Activated gamma-delta T cell (primary cell): Measurements from ENCODE around the gene ADSL.
"Not testable (repeated sequence)": the region's sequence is repeated elsewhere in the genome, so short reads cannot be mapped to it uniquely, and the experiment has no call there.

ENCODE experiments used
- DNase-seq: peaks from one replicate; lab custom pipeline; 2025; lab: John Stamatoyannopoulos, UW
- total RNA-seq, 2 donors: gene quantifications; one replicate each; lab custom pipeline; 2026; lab: John Stamatoyannopoulos, UW

The ADSL gene
- total RNA-seq = 22.5 to 48.8 reads per million in 2 donors

DNA sequence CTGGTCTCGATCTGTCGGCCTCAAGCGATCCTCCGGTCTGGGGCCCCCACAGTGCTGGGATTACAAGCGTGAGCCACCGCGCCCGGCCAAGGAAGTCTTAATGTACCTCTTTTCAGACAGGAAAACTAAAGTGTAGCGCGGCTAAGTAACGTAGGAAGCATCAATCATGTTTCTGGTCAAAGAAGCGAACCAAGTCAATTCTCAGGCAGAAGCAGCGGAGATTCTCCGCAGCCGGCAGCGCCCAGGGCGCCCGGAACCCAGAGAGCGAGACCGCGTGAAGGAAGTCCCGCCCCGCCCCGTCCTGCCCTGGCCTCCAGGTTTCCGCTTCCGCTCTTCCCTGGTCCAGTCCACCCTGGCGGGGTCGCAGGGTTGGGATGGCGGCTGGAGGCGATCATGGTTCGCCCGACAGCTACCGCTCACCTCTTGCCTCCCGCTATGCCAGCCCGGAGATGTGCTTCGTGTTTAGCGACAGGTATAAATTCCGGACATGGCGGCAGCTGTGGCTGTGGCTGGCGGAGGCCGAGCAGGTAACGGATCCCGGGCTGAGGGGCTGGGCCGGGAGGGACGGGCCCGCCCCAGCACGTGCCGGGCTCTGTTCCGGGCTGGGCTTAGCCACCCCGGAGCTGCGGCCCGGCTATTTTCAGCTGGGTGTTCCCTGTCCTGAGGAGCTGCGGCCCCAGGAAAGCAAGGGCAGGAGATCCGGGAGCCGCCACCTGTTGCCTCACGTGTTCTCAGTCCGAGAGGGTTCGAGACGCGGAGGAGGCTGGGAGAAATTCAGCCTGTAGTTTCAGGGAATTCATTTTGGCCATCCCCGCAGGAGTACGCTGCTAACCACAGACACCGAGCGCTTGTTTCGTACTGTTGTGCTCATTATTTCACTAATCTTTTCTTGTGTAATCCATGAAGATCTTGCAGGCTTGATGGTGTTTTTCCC is at the start of gene ADSL:
ADSL (plus strand) TSS at position 316 of the 934 bp plus-strand sequence; CDS start at position 375, 59 bp downstream.
- peak; percentile 58 for DNase-seq

DNA sequence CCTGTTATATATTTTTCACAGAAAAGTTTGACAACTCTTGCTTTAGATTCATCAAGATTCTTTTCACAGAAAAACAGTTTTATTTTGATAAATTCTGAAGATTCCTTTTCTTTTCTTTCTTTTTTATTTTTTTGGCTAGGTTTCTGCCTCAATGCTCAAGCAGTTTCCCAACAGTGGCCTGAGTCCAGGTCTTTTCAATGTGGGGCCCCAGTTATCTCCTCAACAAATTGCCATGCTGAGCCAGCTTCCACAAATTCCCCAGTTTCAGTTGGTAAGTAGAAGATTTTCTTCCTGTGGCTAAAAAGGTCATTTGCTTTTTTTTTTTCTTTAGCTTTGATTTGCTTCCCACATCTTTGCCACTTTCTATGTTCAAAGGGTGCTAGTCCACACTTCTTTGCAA is 46.0 kb upstream of the ADSL start:
- no peak for DNase-seq

DNA sequence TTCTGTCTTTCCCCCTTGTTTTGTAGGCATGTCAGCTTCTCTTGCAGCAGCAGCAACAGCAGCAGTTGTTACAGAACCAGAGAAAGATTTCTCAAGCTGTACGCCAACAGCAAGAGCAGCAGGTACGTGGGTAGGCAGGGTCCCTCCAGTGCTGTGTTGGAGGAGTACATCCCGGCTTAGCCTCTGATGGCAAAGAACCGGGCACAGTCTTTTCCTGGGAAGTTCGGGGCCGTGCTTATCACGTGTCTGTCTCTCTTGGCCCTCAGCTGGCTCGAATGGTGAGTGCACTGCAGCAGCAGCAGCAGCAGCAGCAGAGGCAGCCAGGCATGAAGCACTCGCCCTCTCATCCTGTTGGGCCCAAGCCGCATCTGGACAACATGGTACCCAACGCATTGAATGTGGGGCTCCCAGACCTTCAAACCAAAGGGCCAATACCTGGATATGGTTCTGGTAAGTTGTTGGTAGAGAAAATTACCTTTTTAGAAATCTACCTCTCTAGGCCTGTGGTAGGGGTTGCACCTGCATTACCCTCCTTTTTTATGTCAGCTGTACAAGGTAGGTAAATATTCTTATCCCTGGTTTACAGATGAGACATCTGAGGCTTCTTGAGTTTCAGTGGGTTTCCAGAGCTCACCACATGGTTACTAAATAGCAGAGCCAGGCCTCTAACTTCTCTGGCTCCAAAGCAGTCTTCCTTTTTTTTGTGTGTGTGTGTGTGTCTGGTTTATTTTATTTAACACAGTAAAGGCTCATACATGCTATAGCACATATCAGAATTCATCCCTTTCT is 45.2 kb upstream of the ADSL start:
- DNase-seq = no peak

DNA sequence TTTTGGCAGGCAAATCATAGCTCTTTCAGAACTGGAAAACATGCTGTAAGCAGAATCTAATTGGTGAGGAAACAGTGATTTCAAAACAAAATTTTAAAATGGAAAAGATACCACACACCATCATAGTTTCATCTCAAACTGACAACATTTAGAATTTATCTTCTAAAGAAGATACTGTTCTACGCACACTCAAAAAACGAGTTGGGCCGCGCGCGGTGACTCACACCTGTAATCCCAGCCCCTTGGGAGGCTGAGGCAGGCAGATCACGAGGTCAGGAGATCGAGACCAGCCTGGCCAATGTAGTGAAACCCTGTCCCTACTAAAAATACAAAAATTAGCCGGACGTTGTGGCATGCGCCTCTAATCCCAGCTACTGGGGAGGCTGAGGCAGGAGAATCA is 44.2 kb upstream of the ADSL start:
- no peak for DNase-seq

DNA sequence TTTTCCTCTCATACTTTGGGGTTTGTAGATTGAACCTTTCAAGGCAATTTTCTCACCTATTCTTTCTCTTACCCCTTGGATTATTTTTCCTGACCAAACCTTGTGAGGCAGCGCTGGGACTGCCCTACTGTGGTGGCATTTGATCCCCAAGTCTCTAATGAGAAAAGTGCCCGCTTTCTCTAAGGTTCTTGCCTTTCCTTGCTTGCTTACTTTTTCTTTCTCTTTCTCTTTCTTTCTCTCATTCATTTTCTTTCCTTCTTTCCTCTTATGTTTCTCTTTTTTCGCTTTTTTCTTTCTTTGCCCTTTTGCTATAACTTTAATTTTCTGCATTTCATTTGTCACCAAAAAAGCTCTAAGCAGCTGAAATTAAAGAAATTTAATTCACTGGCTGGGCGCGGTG is 40.7 kb upstream of the ADSL start:
- no peak for DNase-seq

DNA sequence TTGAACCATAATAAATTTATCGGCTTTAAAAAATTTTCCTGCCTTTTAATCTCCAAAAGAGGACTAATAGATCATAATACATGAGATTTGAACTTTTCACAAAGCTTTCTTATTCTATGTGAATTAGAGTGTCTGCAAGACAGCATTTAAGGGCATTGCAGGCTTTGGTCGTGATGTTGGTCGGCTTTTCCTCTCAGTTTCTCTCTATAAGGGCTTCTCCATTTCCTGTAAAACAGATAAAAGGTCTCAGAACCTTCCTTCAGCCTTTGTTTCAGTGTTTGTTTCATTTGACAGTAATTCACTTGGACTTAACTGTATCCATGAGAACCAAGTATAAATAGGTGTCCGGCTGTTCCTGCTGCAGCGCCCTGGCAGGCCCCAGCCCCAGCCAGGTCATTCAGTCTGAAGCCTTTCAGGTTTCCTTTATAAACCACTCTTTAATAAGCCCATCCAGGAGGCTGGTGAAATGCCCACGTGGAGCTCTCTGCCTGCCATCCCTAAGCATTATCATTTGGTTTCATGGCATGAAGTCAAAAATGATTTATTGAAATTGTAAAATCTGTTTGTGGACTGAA is 37.2 kb upstream of the ADSL start:
- DNase-seq = no peak

DNA sequence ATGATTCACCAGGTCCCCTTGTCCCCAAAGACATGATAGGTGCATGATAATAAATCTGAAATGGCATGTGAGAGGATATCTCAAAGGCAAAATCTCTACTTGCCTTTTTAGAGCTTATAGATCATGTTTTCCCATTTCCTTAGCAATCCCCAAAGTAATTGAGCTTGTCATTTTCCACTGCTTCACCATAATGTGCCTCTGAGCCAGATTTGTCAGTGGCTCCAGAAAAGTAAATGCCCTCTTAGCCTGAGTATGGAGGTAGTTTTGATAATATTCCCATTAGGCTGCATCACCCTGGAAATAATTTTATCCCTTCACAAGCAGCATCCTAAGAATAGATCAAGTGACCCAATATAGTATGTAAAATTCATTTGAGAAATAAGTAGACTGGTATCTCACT is 36.7 kb upstream of the ADSL start:
- no peak for DNase-seq

DNA sequence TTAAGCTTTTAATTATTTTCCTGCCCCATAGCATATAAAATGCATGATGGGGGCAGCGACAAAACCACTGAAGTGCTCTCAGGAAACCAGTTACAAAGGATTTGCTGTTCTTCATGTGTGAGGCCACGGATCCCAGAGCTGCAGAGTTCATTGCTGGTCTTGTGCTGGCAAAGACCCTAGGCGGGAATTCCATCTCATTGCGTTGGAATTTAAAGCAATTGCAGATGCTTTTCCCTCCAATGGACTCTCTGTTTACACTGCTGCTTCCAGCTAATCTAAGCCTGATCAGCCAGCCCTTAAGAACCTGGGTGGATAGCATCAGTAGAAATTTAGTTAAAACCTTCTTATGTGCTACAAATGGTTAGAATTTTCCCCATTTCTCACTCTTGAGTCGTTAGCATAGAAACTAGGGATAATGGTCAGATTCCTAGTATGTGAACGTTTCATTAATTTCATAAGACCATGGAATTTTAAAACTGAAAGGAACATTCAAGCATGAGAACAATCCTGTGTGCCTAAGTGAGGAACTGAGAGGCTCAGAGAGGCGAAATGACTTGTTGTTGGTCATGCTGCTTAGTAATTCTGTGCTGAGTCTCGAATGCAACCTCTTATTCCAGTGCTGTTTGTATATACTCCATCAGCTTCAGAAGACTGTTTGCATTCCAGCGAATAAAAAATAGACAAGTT is 36.1 kb upstream of the ADSL start:
- no peak for DNase-seq

DNA sequence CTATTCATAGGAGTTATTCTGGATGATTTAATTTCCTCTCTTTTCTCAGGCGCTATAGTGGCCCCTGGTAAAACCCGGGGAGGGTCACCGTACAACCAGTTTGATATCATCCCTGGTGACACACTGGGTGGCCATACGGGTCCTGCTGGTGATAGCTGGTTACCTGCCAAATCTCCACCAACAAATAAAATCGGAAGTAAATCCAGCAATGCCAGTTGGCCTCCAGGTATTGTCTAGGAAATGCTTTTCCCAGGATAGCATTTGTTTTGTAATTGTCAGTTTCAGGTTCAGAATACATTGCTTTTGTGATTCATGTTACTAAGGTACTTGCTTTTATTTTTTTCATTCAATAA is 35.6 kb upstream of the ADSL start:
- DNase-seq = no peak

DNA sequence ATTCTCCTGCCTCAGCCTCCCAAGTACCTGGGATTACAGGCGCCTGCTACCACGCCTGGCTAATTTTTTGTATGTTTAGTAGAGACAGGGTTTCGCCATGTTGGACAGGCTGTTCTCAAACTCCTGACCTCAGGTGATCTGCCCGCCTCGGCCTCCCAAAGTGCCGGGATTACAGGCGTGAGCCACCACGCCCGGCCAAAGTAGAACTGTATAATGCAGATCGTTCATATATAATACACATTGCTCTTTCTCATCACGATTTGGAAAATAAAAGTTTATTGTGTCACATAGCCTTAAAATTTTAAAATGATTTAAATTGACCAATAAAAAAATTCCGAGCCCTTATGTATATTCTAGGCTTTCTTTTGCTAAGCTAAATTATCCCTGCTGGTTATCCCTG is 34.7 kb upstream of the ADSL start:
- not testable (repeated sequence) for DNase-seq

DNA sequence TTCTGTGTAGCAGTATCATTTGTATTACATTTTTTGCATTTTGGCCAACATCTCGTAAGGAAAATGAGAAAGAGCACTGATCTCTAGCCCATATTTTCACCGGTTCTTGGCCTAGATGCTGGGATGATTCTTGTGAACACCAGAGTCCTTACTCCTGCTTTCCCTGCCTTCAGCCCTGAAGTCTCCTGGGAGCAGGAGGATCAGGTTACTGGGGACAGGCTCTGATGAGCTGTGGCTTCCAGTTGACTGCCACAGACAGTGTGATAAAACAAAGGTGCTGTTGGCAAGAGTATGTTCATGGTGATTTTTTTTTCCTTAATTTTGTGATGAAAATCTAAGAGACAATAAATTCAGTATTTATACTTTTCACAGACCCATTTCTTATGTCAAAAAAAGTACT is 34.2 kb upstream of the ADSL start:
- no peak for DNase-seq

DNA sequence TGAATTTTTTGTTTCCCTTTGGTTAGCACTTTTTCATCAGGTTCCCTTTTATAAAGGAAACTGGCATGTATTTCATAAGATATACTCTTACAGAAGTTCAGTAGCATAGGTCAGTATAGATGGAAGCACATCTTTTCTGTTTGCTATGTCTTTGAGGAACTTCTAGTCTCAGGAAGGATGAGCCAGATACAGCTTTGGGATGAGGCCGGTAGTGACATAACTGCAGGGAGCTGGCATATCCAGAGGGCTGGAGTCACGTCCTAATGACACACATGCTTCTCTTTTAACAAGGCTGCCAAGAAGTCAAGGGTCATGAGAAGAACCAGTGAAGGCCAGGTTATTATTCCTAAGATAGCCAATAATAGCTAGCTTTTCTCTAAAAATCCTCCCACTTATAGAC is 33.3 kb upstream of the ADSL start:
- no peak for DNase-seq

DNA sequence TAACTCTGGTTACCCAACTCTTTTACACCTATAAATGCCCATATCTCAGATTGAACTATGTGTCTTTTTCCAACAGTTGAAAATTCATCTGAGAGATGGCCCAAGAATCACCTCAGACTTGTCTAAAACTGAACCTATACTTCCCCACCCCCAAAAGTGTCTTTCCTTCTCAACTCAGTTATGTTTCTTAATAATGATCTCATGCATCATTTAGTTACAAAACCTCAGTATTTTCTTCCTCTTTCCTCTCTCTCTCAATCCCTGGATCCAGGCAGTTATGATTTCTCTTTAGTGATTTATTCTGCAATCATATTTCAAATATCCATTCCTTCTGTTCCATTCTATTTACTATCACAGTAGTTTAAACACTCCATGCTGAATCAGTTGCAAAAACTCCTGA is 32.3 kb upstream of the ADSL start:
- no peak for DNase-seq

DNA sequence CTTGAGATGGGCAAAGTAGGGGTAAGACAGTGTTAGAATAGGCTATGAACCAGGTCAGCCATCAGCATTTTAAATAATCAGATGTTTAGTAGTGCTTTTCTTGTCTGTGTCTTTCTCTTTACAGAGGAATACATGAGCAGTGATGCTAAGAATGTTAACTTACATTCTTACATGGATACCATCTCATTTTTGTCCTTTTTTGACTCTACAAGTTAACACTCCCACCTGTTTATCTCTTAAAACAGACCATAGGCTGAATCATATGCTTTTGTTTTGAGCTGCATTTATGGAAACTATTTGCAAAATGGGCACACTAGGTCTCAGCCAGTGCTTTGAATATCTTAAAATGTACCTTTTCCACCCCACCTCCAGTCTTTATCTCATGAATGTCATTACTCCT is 25.6 kb upstream of the ADSL start:
- no peak for DNase-seq

DNA sequence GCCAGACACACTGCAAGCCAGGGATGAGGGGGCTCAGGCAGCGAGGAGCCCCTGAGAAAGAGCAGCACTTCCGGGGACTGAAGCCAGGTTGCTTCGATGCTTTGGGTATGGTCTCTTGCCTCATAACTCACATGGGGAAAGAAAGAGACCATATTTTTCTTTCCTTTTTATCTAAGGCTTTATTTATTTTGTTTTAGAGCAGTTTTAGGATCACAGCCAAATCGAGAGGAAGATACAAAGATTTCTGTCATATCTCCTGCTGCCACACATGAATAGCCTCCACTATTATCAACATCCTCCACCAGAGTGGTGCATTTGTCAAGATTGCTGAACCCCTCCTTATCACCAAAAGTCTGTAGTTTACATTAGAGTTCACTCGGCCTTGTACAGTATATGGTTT is 24.3 kb upstream of the ADSL start:
- DNase-seq = no peak

DNA sequence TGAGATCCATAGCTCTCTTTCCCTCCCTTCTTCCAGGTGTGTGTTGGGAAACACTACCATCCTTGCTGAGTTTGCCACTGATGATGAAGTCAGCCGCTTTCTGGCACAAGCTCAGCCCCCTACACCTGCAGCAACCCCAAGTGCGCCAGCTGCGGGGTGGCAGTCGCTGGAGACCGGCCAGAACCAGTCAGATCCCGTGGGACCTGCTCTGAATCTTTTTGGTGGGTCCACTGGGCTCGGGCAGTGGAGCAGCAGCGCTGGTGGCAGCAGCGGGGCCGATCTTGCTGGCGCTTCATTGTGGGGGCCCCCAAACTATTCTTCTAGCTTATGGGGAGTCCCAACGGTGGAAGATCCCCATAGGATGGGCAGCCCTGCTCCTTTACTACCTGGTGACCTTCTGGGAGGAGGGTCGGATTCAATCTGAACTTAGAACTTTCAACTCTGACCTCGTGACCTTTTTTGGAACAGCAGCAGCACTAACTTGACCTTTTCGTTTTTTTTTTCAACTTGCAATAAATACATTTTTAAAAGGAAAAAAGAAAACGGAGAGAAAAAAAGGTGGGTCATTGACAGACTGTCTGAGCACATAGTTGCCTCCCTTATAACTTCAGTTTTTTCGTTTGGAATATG is 23.4 kb upstream of the ADSL start:
- DNase-seq = no peak

DNA sequence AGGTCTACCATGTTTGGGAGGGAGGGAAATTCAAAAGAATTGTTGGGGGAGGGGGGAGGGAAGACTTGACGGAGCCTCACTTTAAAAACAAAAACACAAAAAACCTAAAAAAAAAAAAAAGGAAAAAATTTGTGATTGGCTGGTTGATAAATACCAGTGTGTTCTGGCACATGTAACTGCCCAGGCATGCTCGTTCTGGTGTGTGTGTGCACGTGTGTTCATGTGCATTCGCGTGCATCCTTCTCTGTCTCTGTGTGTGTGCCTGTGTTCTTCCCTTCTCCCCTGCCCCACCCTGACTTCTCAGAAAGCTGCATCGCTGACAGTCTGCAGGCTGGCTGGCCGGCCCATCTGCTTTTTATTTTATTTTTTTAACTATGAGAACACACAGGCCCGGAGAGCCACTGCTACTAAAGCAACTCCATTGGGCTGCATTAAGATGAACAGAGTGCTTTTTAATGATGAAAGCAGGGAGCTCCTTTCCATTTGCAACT is 22.6 kb upstream of the ADSL start:
- no peak for DNase-seq

DNA sequence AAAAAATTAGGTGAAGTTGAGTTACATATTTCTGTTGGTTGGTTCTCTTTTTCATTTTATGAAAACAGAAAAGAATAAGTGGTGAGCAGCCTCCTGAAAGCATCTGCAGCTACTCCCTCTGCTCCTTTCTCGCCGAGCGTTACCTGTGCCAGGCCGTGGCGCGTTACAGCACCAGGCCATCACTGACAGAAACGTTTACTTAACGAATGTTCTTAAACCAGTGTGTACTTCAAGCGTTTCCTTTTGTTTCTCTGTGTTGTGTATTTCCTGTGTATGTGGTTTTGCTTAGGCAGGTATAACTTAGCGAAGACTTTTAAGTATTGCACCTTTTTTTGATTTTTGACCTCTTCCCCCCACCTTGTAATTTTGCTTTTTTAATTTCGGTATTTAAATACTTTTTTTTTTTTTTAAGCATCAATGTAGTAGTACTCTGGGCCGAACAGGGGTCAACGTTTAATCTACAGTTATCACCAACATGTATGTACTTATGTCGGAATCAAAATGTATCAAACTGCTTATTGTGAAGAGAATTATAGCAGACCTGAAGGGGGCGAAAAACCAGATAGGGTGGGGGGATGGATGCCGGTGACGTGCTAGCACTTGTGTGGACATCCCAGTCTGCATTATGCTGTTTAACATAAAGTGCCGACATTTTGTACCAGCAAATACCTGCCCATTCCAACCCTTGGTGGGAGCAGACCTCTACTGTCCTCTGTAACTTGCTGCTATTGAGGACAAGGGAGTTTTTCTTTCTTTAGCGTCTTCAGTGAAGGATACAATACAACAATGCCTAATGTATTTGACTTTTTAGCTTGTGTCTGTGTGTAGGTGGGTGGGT is 21.6 kb upstream of the ADSL start:
- no peak for DNase-seq

DNA sequence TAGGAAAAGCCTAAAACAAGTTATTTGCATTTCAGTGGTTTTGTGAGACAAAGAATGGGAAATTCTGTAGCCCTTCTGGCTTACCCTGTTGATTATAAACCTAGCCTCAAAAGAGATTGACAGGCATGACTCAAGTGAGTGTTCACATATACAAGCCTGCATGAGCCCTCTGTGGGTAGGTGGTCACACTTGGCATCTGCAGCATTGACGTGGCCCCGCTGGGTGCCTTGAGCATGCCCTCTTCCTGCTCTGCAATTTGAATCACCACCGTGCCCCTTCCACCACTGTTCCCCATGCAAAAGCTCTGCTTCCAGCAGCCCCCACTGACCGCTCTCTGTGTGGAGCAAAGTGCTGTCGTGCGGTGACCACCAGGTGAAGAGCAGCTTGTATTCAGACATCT is 21.0 kb upstream of the ADSL start:
- no peak for DNase-seq

DNA sequence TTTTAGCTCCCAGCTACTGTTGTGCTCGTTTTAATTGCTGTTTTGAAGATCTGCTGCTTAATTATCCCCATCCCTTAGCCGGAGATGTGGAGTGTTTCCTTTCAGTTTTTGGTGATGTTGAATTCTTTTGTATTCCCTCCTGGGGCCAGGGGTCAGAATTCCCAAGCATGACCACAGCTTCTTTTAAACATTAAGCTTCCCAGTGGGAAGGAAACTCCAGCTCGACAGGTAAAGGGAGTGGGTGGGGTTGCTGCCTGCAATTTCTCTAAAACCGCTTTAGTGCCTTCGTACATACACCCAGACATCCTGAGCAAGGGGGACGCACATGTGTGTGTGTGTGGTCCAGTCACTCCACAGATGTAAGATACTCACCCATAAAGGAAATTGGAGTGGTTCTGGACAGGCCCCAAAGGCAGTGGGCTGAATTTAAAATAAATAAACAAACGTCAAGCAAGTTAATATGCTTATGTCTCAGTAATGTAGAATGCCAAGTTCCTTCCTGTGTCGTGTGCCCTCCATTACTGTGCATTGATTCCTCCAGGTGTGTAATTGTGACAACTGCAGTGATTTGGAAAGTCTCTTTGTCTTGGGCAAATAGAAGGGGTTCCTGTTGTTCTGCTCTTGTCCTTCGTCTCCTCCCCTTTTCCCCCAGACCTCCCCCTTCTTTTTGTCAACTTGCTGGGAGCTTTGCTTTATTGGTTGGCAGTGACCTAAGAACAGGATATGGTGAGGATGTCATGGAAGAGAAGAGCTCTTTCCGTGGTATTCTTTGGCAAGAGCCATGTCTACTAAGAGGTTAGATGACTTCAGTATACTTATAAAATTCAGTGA is 19.2 kb upstream of the ADSL start:
- DNase-seq = no peak
